DMS53 (cell line): Measurements from ENCODE around the gene RXRA.

ENCODE experiments used
- DNase-seq: peaks from one replicate; lab custom pipeline; 2025; lab: John Stamatoyannopoulos, UW

RXRA gene

DNA sequence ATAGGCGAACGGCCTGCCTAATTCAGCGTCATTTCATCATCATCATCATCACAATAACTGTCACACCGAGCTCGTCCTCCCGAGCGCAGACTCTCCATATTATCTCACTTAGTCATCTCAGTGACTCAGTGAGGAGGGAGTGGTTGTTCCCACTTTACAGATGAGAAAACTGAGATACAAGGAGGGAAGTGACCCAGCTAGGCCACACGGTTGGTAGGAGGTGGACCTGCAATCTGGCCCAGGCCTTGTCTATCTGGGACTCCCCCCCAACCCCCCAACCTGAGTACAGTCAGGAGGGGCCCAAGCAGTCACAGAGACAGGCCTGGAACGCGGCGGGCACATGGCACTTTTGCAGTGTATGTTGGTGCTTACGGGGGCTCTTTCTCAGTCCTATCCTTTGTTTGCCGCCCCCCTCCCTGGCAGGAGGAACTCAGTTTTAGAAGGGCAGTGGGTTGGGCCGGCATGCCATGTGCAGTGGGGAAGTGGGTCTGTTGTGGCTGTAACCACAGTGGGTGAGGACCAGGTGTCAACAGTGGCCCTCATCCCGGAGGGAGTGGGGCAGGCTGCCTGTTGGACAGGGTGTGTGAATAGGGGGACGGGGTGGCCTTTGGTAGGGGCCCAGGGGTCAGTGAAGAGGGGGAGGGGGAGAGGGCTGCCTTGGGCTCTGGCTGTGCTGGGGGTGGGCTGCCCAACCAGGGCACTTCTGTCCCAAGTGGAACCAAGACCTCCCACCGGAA lies 1.7 kb upstream of the RXRA start:
- DNase-seq = no peak

DNA sequence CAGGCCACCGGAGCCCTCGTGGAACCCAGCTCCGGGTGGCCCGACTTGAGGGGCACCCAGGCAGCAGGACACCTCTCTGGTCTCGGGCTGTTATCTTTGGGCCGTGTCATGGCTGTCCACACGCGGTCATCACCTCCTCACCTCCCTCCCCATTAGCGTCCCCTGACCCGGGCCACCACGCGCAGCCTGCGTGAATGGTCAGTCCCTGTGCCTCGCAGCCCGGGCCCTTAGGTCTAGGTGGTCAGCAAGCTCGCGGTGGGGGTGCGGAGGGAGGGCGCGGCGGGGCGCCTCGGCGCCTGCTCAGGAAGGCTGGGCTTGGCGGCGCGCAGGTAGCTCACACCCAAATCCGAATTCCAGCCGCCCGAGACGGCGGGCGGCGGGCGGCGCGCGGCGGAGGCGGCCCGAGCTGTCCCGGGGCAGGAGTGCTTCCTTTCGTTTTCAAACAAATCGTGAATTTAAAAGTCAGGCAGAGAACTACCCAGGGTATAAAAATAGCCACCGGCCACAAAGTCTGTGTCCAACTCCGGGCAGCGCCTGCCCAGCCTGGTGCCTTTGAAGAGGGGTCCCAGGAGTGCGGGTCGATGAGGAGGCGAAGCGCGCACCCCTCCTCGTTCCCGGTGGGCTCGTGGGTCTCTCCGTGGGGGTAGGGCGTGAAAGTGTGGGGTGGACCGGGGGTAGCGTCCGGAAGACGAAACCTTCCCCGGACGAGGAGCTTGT lies 1.0 kb upstream of the RXRA start:
- peak; percentile 44 for DNase-seq

DNA sequence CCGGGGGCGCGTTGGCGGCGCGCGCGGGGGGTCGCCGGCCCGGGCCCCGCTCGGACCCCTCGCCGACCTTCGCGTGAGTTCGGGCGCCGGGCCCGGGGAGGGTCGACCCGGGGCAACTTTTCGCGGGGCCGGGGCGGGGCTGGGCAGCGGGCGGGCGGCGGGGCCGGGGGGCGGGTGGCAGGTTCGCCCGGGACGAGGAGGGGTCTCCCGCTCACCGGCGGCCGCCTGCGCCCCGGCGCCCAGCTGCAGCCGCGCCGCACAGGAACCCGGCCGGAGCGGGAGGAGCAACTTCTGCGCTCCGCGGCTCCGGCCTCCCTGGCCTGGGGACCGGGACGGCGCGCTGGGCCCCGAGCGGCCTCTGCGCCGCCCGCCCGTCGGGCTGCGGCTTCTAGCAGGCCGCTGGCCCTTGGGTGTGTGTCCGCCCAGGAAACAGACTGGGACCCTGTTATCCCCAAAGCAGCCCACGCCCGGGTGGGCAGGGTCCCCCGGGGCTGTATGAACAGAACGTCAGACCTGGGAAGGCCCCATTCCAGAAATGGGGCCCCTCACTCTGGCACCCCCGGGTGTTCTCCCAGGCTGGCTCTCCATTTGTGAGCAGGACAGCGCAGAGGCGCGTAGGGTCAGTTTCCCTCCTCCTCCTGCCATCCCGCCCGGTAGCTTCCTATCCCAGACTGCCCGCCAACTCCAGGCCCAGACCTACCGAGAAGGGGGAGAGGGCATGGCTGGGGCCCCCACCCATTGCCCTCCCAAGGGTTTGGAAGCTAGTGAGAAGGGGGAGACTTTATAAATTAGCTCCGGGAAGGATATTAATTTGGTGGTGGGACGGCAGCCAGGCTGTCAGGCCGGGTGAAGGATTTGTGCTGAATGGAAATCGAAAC lies 708 bp downstream of the RXRA start:
- peak; percentile 65 for DNase-seq

DNA sequence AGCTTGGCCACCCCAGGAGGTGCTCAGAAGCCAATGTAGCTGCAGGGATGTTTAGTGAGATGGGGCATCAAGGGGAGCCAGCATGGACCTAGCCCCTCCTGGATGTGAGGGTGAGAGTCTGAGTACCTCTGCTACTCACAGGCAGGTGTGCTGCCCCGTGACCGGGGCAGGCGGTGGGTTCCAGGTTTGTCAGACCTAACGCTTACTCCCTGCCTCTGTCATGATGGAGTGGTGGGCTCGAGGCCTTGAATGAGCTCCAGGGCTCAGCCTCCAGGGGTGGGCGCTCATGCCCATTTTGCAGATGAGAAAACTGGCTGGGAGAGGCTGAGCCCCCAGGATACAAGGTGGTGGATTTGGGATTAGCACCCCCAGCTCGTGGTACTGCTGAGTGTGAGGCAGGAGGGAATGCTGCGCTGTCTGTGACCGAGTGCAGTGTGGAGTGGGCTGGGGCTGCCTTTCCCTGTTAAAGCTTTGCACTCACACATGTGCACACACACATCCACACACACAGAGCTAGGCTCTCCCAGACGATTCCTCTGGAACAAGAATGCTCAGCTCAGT lies 1.5 kb downstream of the RXRA start:
- DNase-seq = no peak

DNA sequence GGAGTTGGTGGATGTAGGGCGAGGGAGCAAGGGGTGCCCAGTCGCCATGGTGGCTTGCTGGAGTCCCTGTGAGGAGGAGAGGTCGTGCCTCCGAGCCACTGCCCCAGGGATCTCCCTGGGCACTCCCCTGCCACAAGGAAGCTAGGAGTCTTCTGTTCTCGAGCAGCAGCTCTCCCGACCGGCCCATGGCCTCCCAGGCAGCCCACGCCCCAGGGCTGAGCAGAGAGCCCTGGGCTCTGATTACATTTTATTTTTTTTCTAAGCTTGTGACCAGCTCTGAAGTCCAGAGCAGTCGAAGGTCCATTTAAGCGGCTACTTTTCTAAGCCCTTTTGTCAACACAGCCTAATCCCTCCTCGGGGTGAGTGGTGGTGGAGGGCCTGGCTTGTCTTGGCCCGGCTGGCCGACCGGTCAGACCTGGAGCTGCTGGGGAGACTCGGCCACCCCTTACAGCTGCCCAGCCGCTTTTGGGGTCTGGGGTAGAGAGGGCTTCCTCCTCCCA lies 2.1 kb downstream of the RXRA start:
- no peak for DNase-seq

DNA sequence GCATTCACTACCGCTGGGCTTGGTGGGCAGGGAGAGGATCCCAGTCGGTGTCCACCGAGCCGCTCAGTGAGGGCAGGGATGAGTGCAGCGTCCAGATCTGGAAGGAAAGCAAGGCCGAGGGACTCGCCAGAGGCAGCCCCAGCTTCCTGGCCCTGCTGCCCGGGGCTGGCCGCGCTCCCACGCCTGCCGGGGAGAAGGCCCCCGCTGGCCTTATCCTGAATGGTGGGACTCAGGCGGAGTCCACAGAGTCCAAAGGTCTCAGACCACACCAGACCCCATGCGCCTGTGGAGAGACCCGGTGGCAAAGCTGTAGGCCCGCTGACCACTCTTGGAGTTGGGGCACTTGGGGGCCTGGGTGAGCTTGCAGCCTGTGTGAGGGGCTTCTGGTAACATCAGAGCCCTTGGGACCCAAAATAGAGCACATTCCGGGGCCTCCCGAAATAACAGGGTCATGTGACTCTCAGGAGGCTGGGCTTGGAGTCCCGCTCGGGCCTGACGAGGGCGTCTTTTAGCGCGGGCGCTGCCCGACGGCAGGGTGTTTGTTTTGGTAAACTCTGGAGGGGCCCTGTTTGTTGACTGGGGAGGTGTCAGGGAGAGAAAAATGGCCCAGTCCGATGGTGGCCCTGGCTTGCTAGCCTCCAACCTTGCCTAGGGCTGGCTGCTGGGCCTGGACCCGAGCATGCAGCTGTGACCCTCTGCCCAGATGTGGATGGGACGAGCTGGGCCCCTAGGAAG lies 2.8 kb downstream of the RXRA start:
- no peak for DNase-seq

DNA sequence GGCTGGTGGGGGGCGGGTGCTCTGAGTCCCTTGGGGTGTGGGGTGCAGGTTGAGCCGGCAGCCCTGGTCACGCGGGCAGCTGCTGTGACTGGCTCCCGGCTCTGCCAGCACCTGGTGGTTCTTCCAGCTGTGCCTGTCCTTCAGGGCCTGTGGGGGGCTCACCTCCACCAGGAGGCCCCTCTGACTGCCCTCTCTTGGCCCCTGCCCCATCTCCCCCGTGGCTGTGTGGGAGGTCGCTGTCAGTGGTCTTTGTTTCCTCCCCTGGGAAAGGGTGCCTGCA lies 3.3 kb downstream of the RXRA start:
- DNase-seq = no peak

DNA sequence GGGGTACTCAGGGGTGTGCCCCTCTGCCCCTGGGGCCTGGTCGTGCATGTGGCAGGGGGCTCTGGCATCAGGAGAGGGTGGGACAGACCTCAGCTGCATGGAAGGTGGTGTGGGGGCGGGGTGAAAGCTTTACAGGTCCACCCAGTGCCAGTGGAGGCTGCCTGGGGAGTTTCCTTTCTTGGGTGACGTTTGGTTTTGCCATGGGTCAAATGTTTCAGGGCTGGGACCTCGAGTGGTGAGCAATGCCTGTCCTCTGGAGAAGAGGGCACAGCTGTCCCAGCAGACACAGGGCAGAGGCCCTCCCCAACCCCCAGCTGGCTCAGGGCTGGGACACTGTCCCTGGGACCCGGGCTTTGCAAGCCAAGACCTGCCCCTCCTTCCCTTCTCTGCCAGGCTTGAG lies 3.6 kb downstream of the RXRA start:
- no peak for DNase-seq

DNA sequence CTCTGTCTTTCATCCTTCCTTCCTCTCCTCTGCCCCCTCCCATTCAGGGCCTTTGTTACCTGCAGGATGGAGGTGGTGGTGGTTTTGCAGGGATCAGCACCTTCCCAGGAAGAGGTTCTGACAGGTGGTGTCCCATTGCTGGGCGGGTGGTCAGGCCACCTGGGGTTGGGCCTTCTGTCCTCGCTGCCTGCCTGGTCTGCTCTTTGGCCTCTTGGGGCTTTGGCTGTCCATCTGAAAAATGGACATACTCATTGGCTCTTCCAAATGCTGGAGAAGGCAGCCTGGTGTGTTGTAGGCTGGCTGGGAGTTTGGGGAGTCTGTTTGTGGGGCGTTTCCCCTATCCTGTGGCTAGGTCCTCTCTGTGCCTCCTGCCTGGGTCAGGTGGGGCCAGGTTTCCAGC lies 4.3 kb downstream of the RXRA start:
- no peak for DNase-seq

DNA sequence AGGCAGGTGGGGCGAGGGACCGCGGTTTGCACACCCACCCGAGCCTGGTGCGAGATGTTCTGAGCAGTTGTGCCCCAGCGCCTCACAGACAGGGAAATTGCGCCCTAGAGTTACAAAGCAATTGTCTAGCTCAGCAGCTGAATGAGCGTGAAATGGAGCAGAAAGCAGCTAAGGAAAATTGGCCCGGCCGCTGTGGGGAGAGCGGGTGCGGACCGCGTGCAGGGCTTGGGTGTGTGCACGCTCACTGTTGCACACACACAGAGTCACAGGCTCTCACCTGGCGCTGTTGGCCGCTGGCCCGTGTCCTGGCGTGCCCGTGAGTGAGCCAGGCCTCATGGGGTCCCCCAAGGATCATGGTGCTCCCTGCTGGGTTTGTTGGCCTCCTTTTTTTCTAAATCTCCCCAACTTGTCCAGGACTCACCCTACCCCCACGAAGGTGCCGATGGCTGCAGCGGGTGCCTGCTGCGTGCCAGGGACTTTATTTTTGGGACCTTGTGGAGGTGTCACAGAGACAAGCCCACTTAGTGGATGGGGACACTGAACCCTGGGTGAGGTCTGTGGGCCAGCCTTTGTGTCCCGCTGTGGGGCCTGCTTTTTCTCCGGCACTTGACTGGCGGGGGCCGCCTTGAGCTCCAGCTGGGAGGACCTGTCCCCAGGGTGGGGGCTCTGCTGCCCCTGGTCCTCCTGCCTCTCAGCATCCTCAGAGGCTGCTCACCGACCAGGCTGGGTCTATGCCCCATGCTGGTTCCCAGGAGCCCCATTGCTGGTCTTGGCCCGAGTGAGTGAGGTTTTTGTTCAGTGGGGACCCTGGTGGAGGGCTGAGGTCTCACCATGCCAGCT lies 5.2 kb downstream of the RXRA start:
- DNase-seq = no peak

DNA sequence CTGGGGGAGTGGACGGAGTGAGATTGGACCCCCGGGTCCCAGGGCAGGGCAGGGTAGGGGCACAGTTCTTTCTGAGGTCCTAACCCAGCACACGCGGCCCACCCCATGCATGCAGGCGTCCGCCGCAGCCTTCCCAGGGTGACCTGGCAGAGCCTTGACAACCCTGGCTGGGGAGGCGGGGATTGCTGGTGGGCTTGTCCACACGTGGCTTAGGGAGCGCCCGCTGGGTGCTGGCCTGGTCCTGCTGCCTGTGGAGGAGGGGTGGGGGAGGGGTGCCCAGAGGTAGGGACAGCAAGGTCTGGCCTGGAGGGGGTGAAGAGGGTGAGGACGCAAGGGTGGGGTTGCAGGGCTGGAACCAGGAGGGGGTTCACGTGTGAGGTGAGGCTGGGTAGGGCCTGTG lies 6.0 kb downstream of the RXRA start:
- DNase-seq = no peak

DNA sequence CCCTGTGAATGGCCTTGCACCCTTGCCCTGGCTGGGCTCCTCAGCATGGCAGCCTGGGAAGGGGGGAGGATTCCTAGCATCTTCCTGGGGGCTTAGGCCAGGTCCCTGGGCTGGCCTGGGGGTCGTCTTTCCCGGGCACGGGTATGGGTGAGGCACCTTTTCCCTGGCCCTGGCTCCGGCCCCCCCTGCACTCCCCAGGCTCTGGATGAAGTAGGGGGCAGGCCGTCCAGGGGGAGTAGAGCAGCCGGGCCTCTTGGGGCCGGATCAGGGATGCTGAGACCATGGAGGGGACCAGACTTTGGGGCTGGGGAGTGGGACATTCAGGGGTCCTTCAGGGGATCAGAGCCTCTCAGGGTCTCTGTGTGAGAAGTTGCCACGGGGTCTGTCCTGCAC lies 6.6 kb downstream of the RXRA start:
- no peak for DNase-seq

DNA sequence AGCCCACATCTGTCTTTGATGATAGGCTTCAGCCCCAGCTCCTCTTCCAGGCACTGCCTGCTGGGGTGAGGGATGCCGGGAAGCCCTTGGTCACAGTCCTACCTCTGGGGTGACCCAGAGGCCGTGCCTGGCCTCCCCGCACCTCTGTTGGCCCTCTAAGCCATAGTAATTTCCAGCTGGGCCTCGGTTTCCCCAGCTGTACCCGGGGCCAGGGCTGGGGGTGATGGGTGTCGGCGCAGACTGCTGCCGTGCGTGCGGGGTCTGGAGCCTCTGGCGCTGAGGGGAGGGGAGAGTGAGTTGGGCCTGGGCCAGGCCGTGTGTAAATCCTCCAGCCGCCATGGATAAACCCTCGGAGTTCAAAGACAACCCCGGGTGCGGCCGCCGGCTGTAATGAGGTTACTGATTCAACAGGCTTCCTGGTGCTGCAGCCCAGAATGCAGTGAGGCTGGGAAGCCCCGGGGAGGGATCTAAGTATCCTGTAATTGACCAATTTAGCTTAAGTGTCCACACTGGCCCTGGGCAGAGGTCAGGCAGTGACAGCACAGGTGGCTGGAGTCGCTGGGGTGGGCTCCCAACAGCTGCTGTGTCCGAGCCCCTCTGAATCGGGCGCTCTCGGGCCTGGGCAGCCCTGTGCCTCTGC lies 7.1 kb downstream of the RXRA start:
- no peak for DNase-seq

DNA sequence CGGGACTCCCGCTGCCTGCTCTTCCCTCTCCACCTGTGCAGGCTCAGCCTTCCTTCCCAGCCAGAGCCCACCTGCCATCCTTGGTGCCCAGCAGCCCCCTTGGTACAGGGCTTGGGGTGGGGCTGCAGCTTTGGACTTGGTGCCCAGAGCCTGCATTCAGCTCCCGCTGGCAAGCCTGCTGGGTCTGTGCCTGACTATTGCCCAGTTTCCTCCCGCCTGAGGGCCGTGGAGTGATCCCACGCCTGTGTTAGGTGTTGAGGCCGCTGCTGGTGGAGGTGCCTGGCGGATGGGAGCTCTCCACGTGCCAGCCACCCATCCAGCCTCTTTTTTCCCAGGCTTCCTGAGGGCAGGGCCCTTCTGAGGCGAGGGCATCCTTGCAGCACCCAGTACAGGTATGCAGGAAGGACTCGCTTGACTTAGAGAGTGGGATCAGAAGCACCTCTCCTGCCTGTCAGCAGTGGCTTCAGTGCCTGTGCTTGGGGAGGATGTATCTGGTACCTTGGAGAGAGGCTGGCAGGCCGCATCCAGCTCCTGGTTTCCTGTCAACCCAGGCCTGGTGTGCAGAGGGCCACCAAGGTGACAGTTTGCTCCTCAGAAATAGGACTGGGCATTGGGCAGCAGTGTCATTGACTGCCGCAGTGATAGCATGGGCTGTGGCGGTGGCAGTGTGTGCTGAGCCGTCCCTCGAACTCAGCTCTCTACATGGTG lies 7.8 kb downstream of the RXRA start:
- DNase-seq = no peak

DNA sequence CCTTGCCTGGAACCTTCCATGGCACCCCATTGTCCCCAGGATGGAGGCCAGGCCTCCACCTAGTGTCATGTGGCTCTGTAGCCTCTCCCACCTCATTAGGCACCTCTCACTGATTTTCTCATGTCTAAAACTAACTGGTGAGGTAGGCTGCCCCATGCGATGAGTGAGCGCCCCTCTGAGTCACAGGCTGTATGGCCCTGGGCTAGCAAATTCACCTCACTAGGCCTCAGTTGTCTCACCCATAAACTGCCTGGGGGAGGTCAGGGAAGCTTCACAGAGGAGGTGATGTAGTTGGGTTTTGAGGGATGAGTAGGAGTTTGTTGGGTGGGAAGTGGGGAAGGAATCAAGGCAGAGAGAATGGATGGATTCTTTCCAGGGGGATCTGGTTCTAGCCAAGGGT lies 8.8 kb downstream of the RXRA start:
- no peak for DNase-seq

DNA sequence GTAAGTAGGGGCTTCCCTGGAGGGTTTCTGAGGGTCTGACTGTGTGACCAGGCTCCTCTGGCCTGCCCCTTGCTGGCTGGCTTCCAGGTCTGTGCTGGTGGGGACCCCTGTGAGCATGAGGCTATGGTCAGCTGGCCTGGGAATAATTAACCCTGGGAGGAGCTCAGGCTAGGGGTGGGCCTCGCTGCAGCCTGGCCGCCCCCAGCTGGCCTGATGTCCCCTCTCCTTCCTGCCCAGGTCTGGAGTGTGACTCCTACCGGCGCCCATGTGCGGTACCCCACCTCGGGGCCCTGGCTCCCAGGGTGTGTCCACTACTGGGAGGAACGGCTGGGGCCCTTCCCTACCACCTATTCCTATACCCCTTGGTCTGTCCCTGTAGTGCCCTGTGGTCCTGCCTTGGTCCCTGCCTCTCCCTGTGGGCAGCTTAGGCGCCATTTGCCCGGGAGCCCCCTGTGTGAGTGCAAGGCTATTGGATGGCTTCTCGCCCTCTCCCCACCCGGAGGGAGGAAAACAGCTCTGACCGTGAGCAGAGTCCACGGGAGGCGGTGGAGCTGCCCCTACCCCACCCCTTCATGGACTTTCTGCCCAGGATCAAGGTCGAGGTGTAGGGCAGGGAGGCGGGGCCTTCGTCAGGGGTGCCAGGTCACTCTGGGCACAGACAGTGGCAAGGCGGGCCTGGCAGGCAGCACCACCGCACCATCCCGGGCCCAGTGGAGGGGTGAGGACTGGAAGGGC lies 9.4 kb downstream of the RXRA start:
- DNase-seq = no peak

DNA sequence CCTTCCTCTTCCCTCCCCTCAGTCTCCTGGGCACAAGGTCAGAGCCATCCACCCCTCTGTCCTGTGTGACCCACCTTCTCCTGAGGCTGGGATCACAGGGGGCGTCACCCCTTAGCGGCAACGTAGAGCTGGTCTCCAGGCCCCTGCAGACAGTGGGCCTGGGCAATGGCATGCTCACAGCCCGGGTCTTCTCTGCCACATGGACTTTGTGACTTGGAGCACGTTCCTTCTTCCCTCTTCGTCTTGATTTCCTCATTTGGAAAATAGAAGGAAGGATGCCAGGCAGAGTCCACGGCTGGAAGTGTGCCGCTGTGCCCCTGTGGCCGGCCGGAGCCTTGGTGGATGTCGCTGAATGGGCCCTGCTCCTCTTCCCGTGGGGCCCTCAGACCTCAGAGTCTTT lies 10.0 kb downstream of the RXRA start:
- DNase-seq = no peak

DNA sequence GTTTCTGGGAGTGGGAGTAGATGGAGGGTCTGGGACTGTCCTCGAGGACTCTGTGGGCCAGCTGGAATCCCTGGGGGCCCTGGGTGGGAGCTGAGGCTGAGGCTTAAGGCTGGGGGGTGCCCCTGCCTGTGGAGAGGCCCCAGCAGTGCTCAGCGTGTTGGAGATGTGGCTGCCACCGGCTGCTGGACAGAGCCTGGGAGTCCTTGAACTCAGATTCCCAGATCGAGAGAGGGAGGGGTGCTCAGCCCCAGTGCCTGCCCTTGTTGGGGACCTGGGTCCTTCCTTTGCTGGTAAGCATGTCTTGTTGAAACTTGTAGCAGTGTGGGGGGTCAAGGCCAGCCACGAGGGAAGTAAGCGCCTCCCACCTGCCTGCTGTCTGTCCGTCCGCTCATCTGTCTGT lies 10.7 kb downstream of the RXRA start:
- no peak for DNase-seq

DNA sequence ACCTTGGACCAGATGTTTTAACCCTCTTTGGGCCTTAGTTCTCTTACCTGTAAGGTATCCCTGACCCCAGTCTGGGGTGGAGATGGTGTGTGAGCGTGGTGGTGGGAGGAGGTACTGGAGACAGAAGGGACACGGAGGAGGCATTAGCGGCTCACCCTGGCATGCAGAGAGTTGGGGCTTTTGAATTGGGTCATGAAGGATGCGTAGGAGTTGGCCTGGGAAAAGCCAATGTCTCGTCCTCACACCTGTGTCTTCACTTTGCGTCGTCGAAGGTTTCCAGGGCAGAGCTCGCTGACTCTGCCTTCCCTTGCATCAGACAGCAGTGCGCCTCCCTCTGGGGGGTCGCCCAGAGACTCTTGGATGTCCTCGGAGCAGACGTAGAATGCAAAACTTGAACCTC lies 11.2 kb downstream of the RXRA start:
- no peak for DNase-seq
